T-cell (primary cell): ENCODE data around the gene EFCAB8. TPM values are rescaled to one million over a fixed set of nuclear protein-coding genes. Genes with fewer than 3 reads are reported as not detected.

Experiments
- ATAC-seq, 4 experiments: fragments of 200-7000 bp in 3 of 4; fragments of 150-1000 bp in 1 of 4; cut with Tn5 transposase; replicated peaks in 1 of 4; 1 replicate in 3 of 4; 2 replicates in 1 of 4; pipeline ENCODE4 v1.10.0; 2021; ENCODE audit warnings: moderate library complexity in 3 of 4, mild to moderate bottlenecking in 2 of 4, moderate number of reproducible peaks in 1 of 4
- CTCF ChIA-PET, 2 donors: fragments of 300-600 bp; sonication (Branson Sonifier 250); formaldehyde crosslinking; loops; one replicate each; lab custom pipeline; 2022; ENCODE audit warnings: antibody characterized with exemption in 2 of 2; lab: Charles Lee
- POLR2A ChIA-PET, 2 donors: fragments of 300-600 bp; sonication (Branson Sonifier 250); formaldehyde crosslinking; loops; one replicate each; lab custom pipeline; 2022; ENCODE audit warnings: antibody characterized with exemption in 2 of 2; lab: Charles Lee
- DNase-seq, 35 experiments: peaks; one replicate each; pipeline versions ENCODE4 v3.0.0 to v3.0.0-alpha.2; 2013 to 2023
- H3K27ac ChIP-seq: one replicate; pipeline ENCODE4 v1.5.1; 2013; ENCODE audit warnings: low read length
- H3K27me3 ChIP-seq, 2 experiments: replicated peaks in 1 of 2; 1 replicate in 1 of 2; 2 replicates in 1 of 2; pipeline versions ENCODE4 v1.6.1 to v1.7.0; 2013; ENCODE audit warnings: low read length in 1 of 2, mixed read lengths in 1 of 2; ENCODE audit not compliant: control insufficient read depth in 2 of 2, insufficient read depth in 2 of 2; ENCODE audit errors: extremely low read depth in 1 of 2
- H3K36me3 ChIP-seq, 2 donors: 1 replicate in 1 of 2; 2 replicates in 1 of 2; pipeline versions ENCODE4 v1.6.1 to v1.7.0; 2013; ENCODE audit warnings: low read length in 1 of 2; ENCODE audit not compliant: control insufficient read depth in 2 of 2, insufficient read depth in 1 of 2; ENCODE audit errors: extremely low read depth in 1 of 2
- H3K4me1 ChIP-seq, 2 experiments: 1 replicate in 1 of 2; 2 replicates in 1 of 2; pipeline versions ENCODE4 v1.6.1 to v1.7.0; 2013; ENCODE audit warnings: low read length in 2 of 2, mixed read lengths in 1 of 2; ENCODE audit not compliant: insufficient read depth in 2 of 2, control insufficient read depth in 1 of 2; ENCODE audit errors: extremely low read depth in 1 of 2
- H3K4me3 ChIP-seq, 2 donors: 1 replicate in 1 of 2; 2 replicates in 1 of 2; pipeline versions ENCODE4 v1.5.1 to v1.7.0; 2013; ENCODE audit warnings: mild to moderate bottlenecking in 2 of 2, low read length in 1 of 2, moderate library complexity in 1 of 2; ENCODE audit not compliant: control insufficient read depth in 1 of 2; ENCODE audit errors: extremely low read depth in 1 of 2
- H3K9me3 ChIP-seq: 2 replicates; pipeline ENCODE4 v1.7.0; 2013
- H3K27ac Mint-ChIP-seq, 2 donors: one replicate each; pipeline ENCODE4 v1.8.0; 2020 to 2021; ENCODE audit warnings: mild to moderate bottlenecking in 2 of 2, mixed read lengths in 2 of 2
- H3K27me3 Mint-ChIP-seq, 2 donors: one replicate each; pipeline ENCODE4 v1.8.0; 2021 to 2022; ENCODE audit warnings: mixed read lengths in 2 of 2
- H3K36me3 Mint-ChIP-seq: one replicate; pipeline ENCODE4 v1.8.0; 2021; ENCODE audit warnings: mixed read lengths
- H3K4me1 Mint-ChIP-seq, 3 donors: one replicate each; pipeline ENCODE4 v1.8.0; 2020 to 2022; ENCODE audit warnings: mixed read lengths in 3 of 3, mild to moderate bottlenecking in 1 of 3
- H3K4me3 Mint-ChIP-seq, 3 donors: one replicate each; pipeline ENCODE4 v1.8.0; 2020 to 2022; ENCODE audit warnings: mild to moderate bottlenecking in 3 of 3, mixed read lengths in 3 of 3, moderate library complexity in 3 of 3
- H3K9me3 Mint-ChIP-seq, 3 donors: one replicate each; pipeline ENCODE4 v1.8.0; 2020 to 2022; ENCODE audit warnings: mixed read lengths in 3 of 3
- WGBS: methylation state at CpG from one replicate; pipeline ENCODE4 v1.1.5; 2013; ENCODE audit warnings: missing lambda C conversion rate; ENCODE audit not compliant: insufficient coverage; 5-methylcytosine and 5-hydroxymethylcytosine counted together
- total RNA-seq, 35 experiments: library from RNA in 6 of 35; stranded (reverse) in 6 of 35; fragments of 120-200 nt in 1 of 35; gene quantifications; one replicate each; pipeline versions ENCODE4 v1.2.1 to v1.2.4 and lab custom pipeline; 2013 to 2026

The EFCAB8 gene
- total RNA-seq, 5 donors from 2014 or later (not counting 1 experiment from before 2014, with no cell fraction given) = 0.80 to 1.5 (median 1.2) TPM

GRCh38 chr20:32997431-32997830, 138.7 kb downstream of the EFCAB8 start:
- ChIA-PET CTCF (no interaction called here), POLR2A (no interaction called here)
- 42% methylated on average over 2 of the region's 2 CpGs for WGBS
- Histone ChIP-seq H3K36me3 (no peaks in the 10 kb centered on the region), H3K4me1 (peaks cover 16 to 21% of the 10 kb centered on the region in 2 experiments), H3K27me3 (no peaks in the 10 kb centered on the region), H3K9me3 (no peaks in the 10 kb centered on the region), H3K27ac (no peak overlapping the region), H3K4me3 (no peak overlapping the region)
- Mint-ChIP-seq H3K27me3 (no peaks in the 10 kb centered on the region), H3K36me3 (no peaks in the 10 kb centered on the region), H3K27ac (peak overlapping the region in 1 of 2 donors; percentile 59), H3K9me3 (peaks cover 0 to 10% (median 4%) of the 10 kb centered on the region in 3 donors), H3K4me1 (peaks cover 41 to 71% (median 45%) of the 10 kb centered on the region in 3 donors), H3K4me3 (no peak overlapping the region)
- ATAC-seq (no peak), DNase-seq (no peak)

GRCh38 chr20:32999603-33000250, 141.0 kb downstream of the EFCAB8 start:
- H3K27ac ChIP-seq = no peak overlapping the region
- POLR2A ChIA-PET = no interaction called here
- Mint-ChIP-seq H3K27me3 (no peaks in the 10 kb centered on the region), H3K36me3 (no peaks in the 10 kb centered on the region), H3K4me1 (peaks cover 26 to 59% (median 28%) of the 10 kb centered on the region in 3 donors), H3K27ac (no peak overlapping the region), H3K9me3 (peaks cover 0 to 8% (median 4%) of the 10 kb centered on the region in 3 donors), H3K4me3 (no peak overlapping the region)
- peaks cover 0 to 20% of the 10 kb centered on the region in 2 experiments for H3K4me1 ChIP-seq
- no peak overlapping the region for H3K4me3 ChIP-seq
- no peaks in the 10 kb centered on the region for H3K9me3 ChIP-seq
- H3K27me3 ChIP-seq = no peaks in the 10 kb centered on the region
- 78% methylated on average over 4 of the region's 9 CpGs for WGBS
- DNase-seq = no peak
- H3K36me3 ChIP-seq = no peaks in the 10 kb centered on the region
- CTCF ChIA-PET = no interaction called here
- no peak for ATAC-seq

GRCh38 chr20:33000802-33001466, 142.2 kb downstream of the EFCAB8 start:
- peaks cover 31 to 70% (median 32%) of the 10 kb centered on the region in 3 donors for H3K4me1 Mint-ChIP-seq
- H3K36me3 Mint-ChIP-seq = no peaks in the 10 kb centered on the region
- H3K27me3 Mint-ChIP-seq = no peaks in the 10 kb centered on the region
- H3K27ac ChIP-seq = no peak overlapping the region
- POLR2A ChIA-PET = no interaction called here
- DNase-seq (no peak), ATAC-seq (no peak)
- H3K4me3 ChIP-seq = no peak overlapping the region
- H3K9me3 Mint-ChIP-seq = peaks cover 0 to 4% (median 3%) of the 10 kb centered on the region in 3 donors
- no peaks in the 10 kb centered on the region for H3K36me3 ChIP-seq
- CTCF ChIA-PET = no interaction called here
- 88% methylated on average over 7 of the region's 9 CpGs for WGBS
- no peak overlapping the region for H3K27ac Mint-ChIP-seq
- H3K9me3 ChIP-seq = no peaks in the 10 kb centered on the region
- H3K4me1 ChIP-seq = peaks cover 0 to 28% of the 10 kb centered on the region in 2 experiments
- H3K4me3 Mint-ChIP-seq = no peak overlapping the region
- no peaks in the 10 kb centered on the region for H3K27me3 ChIP-seq

GRCh38 chr20:33002087-33002808, 143.5 kb downstream of the EFCAB8 start:
- WGBS = 86% methylated on average over 7 of the region's 7 CpGs
- Mint-ChIP-seq H3K27me3 (no peaks in the 10 kb centered on the region), H3K36me3 (no peaks in the 10 kb centered on the region), H3K9me3 (peaks cover 0 to 4% (median 3%) of the 10 kb centered on the region in 3 donors), H3K27ac (peak overlapping the region in 1 of 2 donors; percentile 49), H3K4me3 (no peak overlapping the region), H3K4me1 (peaks cover 26 to 68% (median 27%) of the 10 kb centered on the region in 3 donors)
- no peak for DNase-seq
- CTCF ChIA-PET = no interaction called here
- Histone ChIP-seq H3K9me3 (no peaks in the 10 kb centered on the region), H3K27me3 (no peaks in the 10 kb centered on the region), H3K27ac (no peak overlapping the region), H3K4me1 (peaks cover 0 to 26% of the 10 kb centered on the region in 2 experiments), H3K4me3 (no peak overlapping the region), H3K36me3 (no peaks in the 10 kb centered on the region)
- POLR2A ChIA-PET = interaction anchor here in 1 of 2 donors (0.6 kb wide), 1 partner anchor 86 kb away, joined by 4 read pairs; no protein-coding TSS in a partner anchor
- no peak for ATAC-seq

- Histone ChIP-seq H3K4me1 (peaks cover 0 to 23% of the 10 kb centered on the region in 2 experiments), H3K4me3 (no peak within 1 kb of the TSS), H3K36me3 (no peaks in the 10 kb centered on the region), H3K27ac (no peak within 1 kb of the TSS), H3K9me3 (no peaks in the 10 kb centered on the region), H3K27me3 (no peaks in the 10 kb centered on the region)
- H3K27ac Mint-ChIP-seq = peak within 1 kb of the TSS in 1 of 2 donors; percentile 16
- no peaks in the 10 kb centered on the region for H3K27me3 Mint-ChIP-seq
- CTCF ChIA-PET = interaction anchor here (0.6 to 1.5 kb wide), 9 partner anchors 31 to 212 kb away, joined by 3 to 6 read pairs (median 3); no protein-coding TSS in a partner anchor
- H3K4me3 Mint-ChIP-seq = no peak within 1 kb of the TSS
- no peaks in the 10 kb centered on the region for H3K36me3 Mint-ChIP-seq
- POLR2A ChIA-PET = no interaction called here
- H3K4me1 Mint-ChIP-seq = peaks cover 21 to 63% (median 21%) of the 10 kb centered on the region in 3 donors
- ATAC-seq (no peak), DNase-seq (no peak)
- peaks cover 0 to 4% (median 3%) of the 10 kb centered on the region in 3 donors for H3K9me3 Mint-ChIP-seq
- WGBS = 84% methylated on average over 6 of the region's 6 CpGs
Observed at GRCh38 chr20:33004141-33004751, 145.5 kb downstream of the EFCAB8 start, which contains the start of gene SUN5. TSS of gene SUN5 (minus strand) at chr20:33004433. CDS start at chr20:33004340, 93 bp downstream.
